ENCODE results near the gene ADGRL4.
A peak's percentile ranks its signal among the peaks of the same experiment; 100 is the strongest.
"Not testable (repeated sequence)": the region's sequence is repeated elsewhere in the genome, so short reads cannot be mapped to it uniquely, and the experiment has no call there.

ADGRL4 gene

DNA sequence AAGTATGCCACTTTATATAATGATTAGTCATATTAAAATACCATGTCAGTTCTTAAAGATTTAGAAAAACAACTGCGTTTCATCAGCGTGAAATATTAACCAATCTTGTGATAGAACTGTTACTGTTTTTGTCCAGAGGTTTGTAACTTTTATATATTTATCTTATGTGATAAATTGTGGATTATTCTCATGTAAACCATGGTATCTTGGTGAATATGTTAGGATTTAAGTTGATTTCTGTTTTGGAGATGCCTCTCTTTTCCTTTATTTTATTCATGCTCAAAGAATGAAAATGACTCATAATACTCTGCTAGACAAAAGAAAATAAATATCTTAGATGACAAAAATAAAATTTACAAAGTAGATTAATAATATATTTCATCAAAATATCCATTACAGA is 88.4 kb downstream of the ADGRL4 start:
- DNase-seq (ENCODE audit: low read depth, low spot score) = no peak

DNA sequence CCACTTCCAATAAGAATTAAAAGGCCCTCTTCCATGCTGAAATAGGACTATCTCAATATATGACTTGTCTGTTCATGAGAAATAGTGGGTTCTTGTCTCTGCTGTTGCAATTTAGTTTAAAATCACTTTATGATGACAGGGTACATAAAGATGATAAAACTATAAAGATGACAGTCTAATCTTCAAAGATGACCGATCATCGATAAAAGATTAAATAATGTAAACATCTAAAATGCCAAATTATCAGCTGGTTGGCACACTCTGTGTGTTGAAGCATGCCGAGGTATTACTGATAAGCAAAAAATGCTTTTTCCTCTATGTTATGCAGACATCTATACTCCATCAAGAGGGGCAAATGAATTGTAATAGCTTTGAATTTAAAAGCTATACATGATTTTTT is 89.5 kb downstream of the ADGRL4 start:
- DNase-seq (ENCODE audit: low read depth, low spot score) = no peak

DNA sequence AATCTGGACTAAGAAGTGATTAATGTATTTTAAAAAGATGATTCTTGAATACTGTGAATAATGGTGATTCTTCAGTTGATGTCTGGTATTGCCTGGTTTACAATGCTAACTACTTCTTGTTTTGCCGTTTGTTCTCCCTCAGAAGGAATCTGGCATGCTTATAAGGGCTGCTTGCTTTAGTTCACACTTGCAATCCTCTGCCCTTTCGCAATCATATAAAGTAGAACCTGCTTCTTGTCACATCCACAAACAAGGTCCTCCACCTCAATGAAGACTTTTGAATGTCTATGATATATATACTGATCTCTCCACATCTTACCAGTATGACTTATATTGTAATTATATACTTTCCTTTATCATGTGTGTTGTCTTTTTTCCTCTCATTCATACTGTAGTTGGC is 92.6 kb downstream of the ADGRL4 start:
- no peak for DNase-seq (ENCODE audit: low read depth, low spot score)

DNA sequence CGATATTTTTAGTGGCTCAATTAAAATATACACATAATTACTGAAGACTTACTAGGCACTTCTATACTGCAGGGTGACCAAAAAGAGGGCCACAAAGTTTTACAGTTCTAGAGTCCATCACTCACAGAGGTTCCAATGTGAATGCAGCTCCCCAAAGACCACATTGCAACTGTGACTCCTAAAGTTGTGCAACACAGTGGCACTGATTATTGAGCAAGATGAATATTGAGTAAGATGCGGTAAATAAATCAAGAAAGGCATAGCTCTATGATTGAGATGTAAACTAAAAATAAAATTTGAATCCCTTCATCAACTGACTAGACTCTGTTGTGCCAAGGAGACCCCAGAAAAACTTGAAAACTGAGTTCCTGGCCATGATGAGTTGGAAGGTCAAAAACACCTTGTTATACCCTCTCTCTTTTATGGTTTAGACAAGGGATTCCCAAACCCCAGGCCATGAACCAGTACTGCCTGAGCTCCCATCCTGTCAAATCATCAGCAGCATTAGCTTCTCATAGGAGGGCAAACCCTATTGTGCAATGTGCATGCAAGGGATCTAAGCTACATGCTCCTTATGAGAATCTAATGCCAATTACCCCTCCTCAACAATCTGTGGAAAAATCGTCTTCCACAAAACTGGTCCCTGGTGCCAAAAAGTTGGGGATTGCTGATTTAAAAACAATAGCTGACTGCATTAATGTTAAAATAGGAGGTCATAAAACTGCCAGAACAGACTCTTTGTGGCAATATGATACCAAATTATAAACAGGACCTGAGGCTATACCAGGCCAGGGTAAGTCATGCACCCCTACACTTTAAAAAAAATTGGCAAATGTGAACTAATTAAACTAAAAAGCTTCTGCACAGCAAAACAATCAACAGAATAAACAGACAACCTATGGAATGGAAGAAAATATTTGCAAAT is 94.3 kb downstream of the ADGRL4 start:
- DNase-seq (ENCODE audit: low read depth, low spot score) = no peak

DNA sequence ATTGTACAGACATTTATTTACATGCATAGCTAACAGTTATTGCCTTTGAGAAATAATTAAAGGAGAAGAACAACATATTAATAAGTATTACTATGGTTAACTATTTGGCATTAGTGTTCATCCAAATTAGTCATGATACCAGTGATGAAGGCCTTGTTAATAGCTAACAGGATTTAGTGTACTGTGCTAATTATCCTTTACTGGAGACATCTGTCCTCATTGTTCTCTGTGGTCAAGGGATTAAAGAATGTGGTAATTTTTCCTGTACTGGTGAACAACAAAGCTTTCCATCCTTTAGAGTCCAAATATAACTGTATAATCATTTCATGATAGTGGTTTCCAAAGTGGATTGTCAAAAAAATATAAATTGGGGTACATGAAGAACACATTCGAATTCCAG is 103.9 kb downstream of the ADGRL4 start:
- no peak for DNase-seq (ENCODE audit: low read depth, low spot score)

DNA sequence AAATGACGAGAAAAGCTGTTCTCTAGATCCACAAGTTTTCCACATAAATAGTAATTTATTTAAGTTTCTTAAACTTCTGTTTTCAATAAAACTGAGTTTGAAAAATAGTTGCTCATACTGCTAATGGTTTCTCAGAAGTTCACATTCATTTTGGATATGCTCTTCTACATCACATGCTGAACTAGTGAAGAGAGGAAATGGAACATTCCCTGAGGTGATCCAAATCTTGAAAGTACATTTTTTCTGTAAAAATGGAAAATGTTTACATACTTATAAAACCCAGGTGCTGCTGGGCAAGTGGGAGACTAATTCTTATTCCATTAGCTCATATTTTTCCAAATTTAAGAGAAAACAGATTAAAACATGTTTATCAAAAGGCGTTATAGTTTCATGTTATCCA is 111.7 kb downstream of the ADGRL4 start:
- no peak for DNase-seq (ENCODE audit: low read depth, low spot score)

DNA sequence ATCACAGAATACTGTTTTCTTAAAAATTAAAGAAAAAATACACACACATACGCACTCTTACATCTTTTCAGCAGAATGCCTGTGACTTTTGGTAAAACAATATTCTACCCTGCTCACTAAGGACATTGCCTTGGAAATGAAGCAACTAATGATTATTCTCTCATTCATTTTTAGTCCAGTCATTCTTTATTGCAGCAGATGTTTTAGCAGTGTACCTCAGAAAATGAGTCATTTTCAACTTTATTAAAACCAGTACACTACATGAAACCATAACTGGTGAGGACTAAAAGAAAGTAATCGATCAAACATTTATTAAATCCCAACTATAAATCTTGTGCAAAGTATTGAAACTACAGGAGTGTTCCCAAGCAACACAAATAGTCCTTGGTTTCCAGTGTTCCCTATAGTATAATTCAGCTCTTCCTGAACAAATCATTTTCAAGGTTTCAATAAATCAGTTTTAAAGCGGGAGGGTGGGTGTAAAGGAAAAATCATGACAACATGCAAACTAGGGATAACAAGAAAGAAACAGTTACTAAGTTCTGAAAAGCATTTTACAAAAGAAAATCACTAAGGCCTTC is 114.2 kb downstream of the ADGRL4 start:
- no peak for DNase-seq (ENCODE audit: low read depth, low spot score)

DNA sequence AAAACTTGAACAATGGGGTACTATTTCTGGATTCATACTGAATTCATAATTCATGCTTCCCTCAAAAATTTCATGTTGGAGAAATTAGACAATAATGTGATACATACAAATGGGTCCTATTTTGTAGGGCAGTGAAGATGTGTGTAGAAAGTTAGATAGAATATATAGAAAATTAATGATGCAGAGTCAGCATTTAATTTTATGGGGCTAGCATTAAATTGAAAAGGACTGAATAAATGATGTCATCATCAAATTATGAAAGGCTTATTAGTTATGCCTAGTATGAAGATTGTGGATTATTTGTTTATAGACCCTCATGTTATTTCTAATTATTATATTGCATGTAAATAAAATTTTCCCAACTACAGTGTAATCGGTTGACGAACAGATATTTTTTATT is 119.1 kb downstream of the ADGRL4 start:
- DNase-seq (ENCODE audit: low read depth, low spot score) = no peak

DNA sequence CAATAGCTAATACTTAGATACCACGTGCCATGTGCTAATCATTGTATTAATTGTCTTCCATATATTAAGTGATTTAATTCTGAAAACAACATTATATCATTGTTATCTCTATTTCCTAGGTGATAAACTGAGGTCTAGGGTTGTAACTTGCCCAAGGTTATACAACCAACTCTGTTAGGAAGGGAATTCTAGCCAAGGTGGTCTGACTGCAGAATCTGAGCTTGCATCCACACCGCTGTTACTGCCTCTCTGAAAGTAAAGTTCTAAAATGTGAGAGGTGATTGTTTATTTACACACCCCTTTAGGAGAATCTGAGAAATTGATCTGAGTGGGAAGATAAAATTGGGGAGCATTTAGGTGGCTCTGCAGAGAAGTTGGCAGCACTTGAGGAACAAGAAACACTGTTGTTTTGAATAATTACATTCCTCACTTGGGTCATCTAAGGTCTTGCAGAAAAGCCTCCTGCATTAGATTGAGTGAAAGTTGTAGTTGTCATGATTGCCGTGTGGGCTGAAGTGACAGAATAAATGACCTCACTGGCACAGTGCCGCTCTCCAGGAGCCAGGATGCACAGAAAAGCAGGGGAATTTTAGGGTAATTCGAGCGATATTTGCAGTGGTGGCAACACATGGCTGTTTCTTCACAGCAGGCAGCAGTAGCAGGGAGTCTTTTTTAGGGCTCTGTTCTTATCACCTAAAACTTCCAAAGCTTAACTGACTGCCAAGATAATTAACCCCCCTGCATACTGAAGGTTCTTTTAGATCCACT is 121.7 kb downstream of the ADGRL4 start:
- peak; percentile 64 for DNase-seq (ENCODE audit: low read depth, low spot score)

DNA sequence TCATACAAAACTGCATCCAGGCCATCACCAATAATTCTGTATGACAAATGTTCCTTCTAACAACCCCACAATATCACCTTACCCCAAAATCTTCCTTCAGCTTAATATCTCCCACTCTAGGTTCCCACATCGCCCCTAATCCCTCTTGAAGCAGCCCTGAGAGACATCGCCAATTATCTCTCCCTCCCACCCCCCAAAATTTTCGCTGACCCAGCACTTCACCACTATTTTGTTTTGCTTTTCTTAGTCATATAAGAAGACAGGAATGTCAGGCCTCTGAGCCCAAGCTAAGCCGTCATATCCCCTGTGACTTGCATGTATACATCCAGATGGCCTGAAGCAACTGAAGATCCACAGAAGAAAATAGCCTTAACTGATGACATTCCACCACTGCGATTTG is 126.3 kb downstream of the ADGRL4 start:
- no peak for DNase-seq (ENCODE audit: low read depth, low spot score)

DNA sequence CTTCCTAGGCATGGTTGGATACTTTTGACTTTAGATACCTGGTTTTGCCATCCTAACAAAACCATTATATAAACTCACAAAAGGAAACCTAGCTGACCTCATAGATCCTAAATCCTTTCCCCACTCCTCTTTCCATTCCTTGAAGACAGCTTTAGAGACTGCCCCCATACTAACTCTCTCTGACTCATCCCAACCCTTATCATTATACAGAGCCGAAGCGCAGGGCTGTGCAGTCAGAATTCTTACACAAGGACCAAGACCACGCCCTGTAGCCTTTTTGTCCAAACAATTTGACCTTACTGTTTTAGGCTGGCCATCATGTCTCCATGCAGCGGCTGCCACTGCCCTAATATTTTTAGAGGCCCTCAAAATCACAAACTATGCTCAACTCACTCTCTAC is 130.5 kb downstream of the ADGRL4 start:
- DNase-seq (ENCODE audit: low read depth, low spot score) = not testable (repeated sequence)

DNA sequence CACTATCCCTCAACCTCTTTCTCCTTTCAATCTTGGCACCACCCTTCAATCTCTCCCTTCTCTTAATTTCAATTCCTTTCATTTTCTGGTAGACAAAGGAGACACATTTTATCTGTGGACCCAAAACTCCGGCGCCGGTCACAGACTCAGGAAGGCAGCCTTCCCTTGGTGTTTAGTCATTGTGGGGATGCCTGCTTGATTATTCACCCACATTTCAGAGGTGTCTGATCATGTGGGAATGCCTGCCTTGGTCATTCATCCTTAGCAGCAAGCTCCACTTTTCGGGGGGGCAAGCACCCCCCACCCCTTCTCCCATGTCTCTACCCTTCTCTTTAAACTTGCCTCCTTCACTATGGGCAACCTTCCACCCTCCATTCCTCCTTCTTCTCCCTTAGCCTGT is 133.7 kb downstream of the ADGRL4 start:
- DNase-seq (ENCODE audit: low read depth, low spot score) = peak; percentile 63

DNA sequence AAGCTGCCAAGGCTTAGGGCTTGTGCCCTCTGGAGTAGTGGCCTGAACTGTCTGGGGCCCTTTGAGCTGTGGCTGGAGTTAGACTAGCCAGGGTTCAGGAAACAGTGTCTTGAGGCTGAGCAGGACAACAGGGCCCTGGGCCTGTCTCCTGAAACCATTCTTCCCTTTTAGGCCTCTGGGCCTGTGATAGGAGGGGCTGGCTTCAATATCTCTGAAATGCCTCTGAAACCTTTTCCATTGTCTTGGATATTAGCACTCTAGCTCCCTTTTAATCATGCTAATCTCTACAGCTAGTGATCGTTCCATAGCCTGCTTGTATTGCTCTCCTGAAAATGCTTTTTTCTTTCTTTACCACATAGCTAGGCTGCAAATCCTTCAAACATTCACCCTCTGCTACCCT is 135.3 kb downstream of the ADGRL4 start:
- no peak for DNase-seq (ENCODE audit: low read depth, low spot score)

DNA sequence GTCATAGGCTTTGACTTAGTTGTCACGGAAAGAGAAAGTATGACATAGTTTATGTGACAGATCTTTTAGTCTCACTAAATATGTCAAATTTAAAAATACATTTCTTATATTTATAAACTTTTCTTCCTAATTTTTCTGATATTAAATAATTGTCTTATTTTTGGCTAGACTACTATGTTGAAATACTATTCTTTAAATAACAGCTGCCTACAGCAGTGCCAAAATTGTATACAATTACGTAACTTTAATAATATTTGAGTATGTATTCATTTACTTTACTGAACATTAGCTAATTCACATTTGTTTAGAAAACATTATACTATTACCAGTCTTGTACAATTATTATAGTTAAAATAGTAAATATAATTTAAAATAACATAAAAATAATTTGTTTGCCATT is 137.4 kb downstream of the ADGRL4 start:
- DNase-seq (ENCODE audit: low read depth, low spot score) = no peak

DNA sequence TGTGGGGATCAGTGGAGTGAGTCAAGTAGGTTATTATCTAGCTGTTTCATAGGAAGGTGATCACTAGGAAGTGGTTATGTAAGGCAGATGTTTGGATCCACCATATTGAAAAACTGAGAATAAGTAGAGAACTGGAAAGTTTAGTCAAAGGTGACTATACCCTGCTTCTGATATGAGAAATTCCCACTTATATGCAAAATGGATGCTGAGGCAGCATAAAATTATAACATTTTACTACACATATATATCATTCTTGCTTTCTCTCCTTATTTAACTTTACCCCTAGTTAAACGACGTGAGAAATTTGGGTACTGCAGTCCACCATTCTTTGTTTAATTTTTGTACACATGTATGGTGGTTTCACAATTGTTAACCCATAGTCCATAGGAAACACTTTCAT is 142.4 kb downstream of the ADGRL4 start:
- DNase-seq (ENCODE audit: low read depth, low spot score) = no peak

DNA sequence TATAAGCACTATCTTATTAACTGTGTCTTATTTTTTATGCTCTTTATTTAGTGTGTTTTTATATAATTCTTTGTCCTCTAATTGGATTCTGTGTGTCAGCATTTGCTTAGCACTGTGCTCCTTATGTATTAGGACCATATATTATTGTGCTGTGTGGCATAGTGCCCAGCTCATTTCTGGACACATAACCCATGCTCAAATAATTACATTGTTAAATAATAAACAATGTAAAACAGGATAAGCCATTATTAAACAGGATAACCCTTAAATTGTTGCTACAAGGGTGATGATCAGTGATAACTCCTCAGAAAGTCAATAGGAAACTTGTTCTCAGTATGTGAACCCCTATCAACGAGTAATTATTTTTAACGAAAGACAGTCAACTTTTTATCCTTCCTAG is 150.4 kb downstream of the ADGRL4 start:
- no peak for DNase-seq (ENCODE audit: low read depth, low spot score)

DNA sequence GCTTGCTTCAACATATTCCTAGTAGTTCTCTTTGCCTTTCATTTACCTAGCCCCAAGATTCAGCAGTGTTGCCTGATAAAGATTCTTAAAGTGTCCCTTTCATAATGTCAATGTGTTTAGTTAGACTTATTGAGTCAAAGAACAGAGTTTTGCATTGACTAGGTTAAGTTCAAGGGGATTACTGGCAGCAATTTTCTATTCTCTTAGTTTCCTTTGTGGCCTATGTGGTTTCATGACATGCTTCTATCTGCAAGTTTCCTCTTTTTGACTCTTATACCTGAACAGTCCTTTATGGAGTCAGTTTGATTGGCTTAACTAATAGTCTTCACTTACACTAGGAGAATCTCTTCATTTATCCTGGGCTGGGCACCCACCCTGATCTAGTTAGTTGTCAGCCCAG is 151.3 kb downstream of the ADGRL4 start:
- no peak for DNase-seq (ENCODE audit: low read depth, low spot score)

DNA sequence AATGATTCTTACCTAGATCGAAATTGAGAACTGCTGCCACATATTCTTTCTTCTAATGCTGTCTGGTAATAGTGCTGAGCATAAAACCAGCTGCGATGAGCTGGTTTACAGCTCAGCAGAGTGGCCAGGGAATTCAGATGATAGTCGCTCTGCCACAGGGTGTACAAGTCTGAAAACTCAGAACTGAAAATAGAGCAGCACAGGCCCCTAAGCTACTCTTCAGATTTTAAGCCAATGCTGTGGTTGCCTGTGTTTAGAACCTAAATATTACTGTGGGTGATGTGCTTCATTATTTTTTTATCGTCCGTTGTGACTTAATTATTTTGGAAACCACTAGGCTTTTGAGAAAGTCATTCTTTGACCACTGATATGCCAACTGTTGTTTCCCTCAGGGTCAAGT is 152.0 kb downstream of the ADGRL4 start:
- no peak for DNase-seq (ENCODE audit: low read depth, low spot score)

DNA sequence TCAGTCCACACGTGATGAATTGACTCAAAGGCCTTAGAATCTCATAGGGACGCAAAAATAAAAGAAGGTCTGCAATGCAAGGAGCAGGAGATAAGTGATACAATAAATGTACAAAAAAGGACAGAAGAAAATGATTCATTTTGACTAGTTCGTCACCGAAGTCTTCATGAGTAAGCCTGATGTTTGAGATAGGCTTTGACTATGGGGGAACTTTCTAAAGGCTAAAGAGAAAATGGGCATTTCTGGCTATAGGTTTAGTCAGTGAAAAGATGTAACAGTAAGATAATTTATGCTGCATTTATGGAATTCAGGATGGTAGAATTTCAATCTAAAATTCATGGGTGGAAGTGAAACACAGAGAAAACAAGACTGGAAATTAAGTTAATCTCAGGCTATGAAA is 163.0 kb downstream of the ADGRL4 start:
- peak; percentile 20 for DNase-seq (ENCODE audit: low read depth, low spot score)

DNA sequence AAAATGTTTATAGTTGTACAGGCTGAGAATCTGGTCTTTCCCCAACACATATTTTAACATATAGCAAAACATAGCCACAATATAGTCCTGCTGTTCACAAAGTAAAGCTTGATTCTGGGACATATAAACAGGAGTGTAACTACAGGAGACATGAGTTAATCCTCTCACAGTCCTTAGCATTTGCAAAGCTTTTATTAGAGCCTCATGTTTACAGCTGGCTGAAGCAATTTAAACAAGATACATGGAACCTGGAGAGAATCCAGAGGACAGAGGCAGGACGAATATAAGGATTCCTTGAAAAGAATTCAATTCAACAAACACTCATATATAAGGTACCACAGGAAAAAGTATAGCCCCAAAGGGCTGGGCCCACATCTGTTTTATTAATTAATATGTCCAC is 163.4 kb downstream of the ADGRL4 start:
- no peak for DNase-seq (ENCODE audit: low read depth, low spot score)

DNA sequence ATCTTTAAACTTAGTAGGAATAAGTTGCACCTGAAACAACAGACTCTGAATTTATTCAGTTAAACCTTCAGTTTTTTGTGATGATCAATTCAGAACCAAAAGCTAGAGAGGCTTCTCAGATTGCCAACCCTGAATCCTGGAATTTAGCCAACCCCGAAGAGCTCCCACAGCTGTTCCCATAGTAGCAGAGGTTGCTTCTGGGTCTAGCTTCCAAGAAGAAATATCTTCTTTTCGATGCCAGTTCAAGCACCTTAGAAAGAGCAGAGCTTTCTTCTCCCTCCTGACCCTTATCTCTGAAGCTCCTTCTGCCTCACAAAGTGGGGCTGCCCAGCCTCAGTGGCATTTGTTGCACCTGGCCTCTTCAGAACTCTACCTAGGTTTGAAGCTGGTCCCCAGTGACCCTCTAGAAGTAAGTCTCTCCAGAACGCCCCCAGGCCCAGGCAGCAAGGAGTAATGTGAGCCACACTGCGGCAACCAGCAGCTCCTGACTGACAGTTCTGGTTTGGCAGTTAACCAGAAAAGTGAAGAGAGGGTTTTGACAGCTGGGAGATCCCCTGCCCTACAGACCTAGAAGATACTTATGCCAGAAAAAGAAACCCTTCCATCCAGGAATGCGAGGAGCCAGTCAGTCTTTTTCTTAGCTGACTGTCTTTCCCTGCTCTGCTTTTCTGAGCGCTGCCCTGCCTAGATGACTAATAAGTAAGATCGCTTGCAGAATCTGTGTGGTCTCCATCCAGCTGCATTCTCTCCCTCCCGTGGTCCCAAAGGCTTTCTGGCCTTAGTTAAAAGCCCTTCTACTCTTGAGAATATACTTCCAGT is 165.9 kb downstream of the ADGRL4 start:
- DNase-seq (ENCODE audit: low read depth, low spot score) = peak; percentile 83
